22Rv1 (cell line): ENCODE results near the gene EGFR.

Source experiments
- ZFX ChIP-seq: fragments of 450-650 bp; IDR thresholded peaks from 2 replicates; pipeline ENCODE4 v1.6.1; 2017; ENCODE audit warnings: antibody characterized with exemption, borderline replicate concordance
- TF ChIP-seq, protein P1 (sequence below): fragments of 450-650 bp; IDR thresholded peaks from 2 replicates; pipeline ENCODE4 v1.5.1; 2017; ENCODE audit warnings: mild to moderate bottlenecking

DNA sequence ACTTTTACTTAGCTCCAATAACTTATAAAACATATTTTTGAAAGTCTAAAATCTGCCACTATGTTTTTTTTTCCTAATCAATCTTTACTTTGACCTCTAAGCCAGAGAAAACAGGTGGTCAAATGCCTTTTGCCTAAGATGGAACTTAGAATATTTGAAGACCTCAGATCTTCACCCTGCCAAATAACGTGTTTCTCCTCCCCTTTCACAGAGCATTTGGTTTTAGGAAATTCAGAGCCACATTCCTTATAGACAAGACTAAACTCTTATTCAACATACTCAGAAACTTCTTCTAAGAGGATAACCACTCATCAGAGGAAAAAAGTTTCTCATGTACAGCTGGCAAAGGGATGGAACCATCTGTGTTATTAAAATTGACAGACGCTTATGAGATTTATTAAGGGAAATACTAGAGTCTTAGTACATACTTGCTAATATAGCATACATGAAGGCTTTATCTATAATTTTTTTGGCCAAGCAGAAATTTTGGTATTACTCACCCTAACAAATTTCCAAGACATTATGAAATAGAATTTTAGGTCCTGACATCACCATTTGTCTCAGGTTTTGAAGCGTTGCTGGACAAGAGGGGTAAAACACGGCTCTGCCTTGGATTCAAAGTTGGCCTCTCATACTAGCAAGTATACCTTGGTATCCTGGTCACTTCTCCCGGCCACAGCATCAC, 2.6 kb upstream of the EGFR start:
- TF ChIP-seq, protein P1, sequence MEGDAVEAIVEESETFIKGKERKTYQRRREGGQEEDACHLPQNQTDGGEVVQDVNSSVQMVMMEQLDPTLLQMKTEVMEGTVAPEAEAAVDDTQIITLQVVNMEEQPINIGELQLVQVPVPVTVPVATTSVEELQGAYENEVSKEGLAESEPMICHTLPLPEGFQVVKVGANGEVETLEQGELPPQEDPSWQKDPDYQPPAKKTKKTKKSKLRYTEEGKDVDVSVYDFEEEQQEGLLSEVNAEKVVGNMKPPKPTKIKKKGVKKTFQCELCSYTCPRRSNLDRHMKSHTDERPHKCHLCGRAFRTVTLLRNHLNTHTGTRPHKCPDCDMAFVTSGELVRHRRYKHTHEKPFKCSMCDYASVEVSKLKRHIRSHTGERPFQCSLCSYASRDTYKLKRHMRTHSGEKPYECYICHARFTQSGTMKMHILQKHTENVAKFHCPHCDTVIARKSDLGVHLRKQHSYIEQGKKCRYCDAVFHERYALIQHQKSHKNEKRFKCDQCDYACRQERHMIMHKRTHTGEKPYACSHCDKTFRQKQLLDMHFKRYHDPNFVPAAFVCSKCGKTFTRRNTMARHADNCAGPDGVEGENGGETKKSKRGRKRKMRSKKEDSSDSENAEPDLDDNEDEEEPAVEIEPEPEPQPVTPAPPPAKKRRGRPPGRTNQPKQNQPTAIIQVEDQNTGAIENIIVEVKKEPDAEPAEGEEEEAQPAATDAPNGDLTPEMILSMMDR = no peak
- no peak for TF ChIP-seq ZFX
